Activated T-helper 9 cell treated with anti-CD3 and anti-CD28 coated beads, Interleukin-2, amount 50 U/mL, for 16 hours (primary cell): Measurements from ENCODE around the gene SPOPL.
"Not testable (repeated sequence)": the region's sequence is repeated elsewhere in the genome, so short reads cannot be mapped to it uniquely, and the experiment has no call there.

Experiments
- DNase-seq: peaks from one replicate; pipeline ENCODE4 v3.0.0-alpha.2; 2020; ENCODE audit warnings: low read depth

Gene SPOPL

GRCh38 chr2:138501425-138502254, at the start of gene SPOPL:
TSS of gene SPOPL (plus strand) at chr2:138501770. CDS start at chr2:138550217, 48,447 bp downstream.
- peak; percentile 78 for DNase-seq

- DNase-seq: no peak
Observed at GRCh38 chr2:138452324-138452723, 49.2 kb upstream of the SPOPL start.

GRCh38 chr2:138453815-138454214, 47.8 kb upstream of the SPOPL start:
- DNase-seq: no peak

GRCh38 chr2:138454761-138455160, 46.8 kb upstream of the SPOPL start:
- no peak for DNase-seq

GRCh38 chr2:138455275-138455674, 46.3 kb upstream of the SPOPL start:
- DNase-seq: no peak

- no peak for DNase-seq
Observed at GRCh38 chr2:138455691-138456090, 45.9 kb upstream of the SPOPL start.

- not testable (repeated sequence) for DNase-seq
Observed at GRCh38 chr2:138462689-138463088, 38.9 kb upstream of the SPOPL start.

- no peak for DNase-seq
Observed at GRCh38 chr2:138468617-138469016, 33.0 kb upstream of the SPOPL start.

- no peak for DNase-seq
Observed at GRCh38 chr2:138469411-138469810, 32.2 kb upstream of the SPOPL start.

GRCh38 chr2:138470941-138471340, 30.6 kb upstream of the SPOPL start:
- no peak for DNase-seq

- DNase-seq: no peak
Observed at GRCh38 chr2:138474100-138474825, 27.3 kb upstream of the SPOPL start.

- no peak for DNase-seq
Observed at GRCh38 chr2:138475277-138475776, 26.2 kb upstream of the SPOPL start.

- DNase-seq: no peak
Observed at GRCh38 chr2:138476186-138476585, 25.4 kb upstream of the SPOPL start.

GRCh38 chr2:138476940-138477339, 24.6 kb upstream of the SPOPL start:
- DNase-seq: no peak

- DNase-seq: not testable (repeated sequence)
Observed at GRCh38 chr2:138482796-138483195, 18.8 kb upstream of the SPOPL start.

GRCh38 chr2:138485019-138485418, 16.6 kb upstream of the SPOPL start:
- DNase-seq: no peak

- DNase-seq: no peak
Observed at GRCh38 chr2:138486363-138487198, 15.0 kb upstream of the SPOPL start.

- no peak for DNase-seq
Observed at GRCh38 chr2:138490673-138491494, 10.7 kb upstream of the SPOPL start.

- no peak for DNase-seq
Observed at GRCh38 chr2:138491495-138491862, 10.1 kb upstream of the SPOPL start.

- no peak for DNase-seq
Observed at GRCh38 chr2:138492160-138492559, 9.4 kb upstream of the SPOPL start.

GRCh38 chr2:138493334-138493733, 8.2 kb upstream of the SPOPL start:
- DNase-seq: no peak
